HepG2 (cell line): ENCODE results near the gene TMEM9B. TPM values are rescaled to one million over a fixed set of nuclear protein-coding genes. Genes with fewer than 3 reads are reported as not detected.

Source experiments
- ATAC-seq: fragments of 200-7000 bp; cut with Tn5 transposase; 3 replicates; pipeline ENCODE4 v1.9.1; 2020; ENCODE audit warnings: mild to moderate bottlenecking, moderate library complexity
- BruUV-seq: library from RNA; stranded (reverse); fragments of 400-500 nt; replicated peaks from 2 replicates; lab custom pipeline; 2021; lab: Mats Ljungman, UMichigan
- CTCF ChIA-PET: fragments of 300-600 bp; formaldehyde crosslinking; extraction: SDS; loops from one replicate; lab custom pipeline; 2021; ENCODE audit warnings: low total read pairs, inconsistent platforms, low intra/inter-chr PET ratio; lab: Yijun Ruan, JAX
- POLR2A ChIA-PET: fragments of 350-600 bp; sonication (Branson Sonifier 250); formaldehyde crosslinking; loops from one replicate; lab custom pipeline; 2020; ENCODE audit warnings: antibody characterized with exemption, inconsistent platforms; lab: Yijun Ruan, JAX
- DNase-seq: peaks from one replicate; pipeline ENCODE4 v3.0.0-alpha.2; 2015; ENCODE audit warnings: low spot score
- FAIRE-seq: peaks from 3 replicates; lab custom pipeline; 2011; peaks lifted over from hg19 to GRCh38; lab: Jason Lieb, UNC
- H2AFZ ChIP-seq: one replicate; pipeline ENCODE4 v1.6.1; 2011; ENCODE audit warnings: low read length, inconsistent platforms
- H3K27ac ChIP-seq: fragments of 300-600 bp; 3 replicates; pipeline ENCODE4 v1.8.0; 2011; ENCODE audit warnings: mixed run types, mild to moderate bottlenecking, mixed read lengths, low read length, inconsistent platforms; ENCODE audit not compliant: insufficient read depth; ENCODE audit errors: extremely low read length
- H3K27me3 ChIP-seq, 2 experiments: fragments of 200-600 bp in 1 of 2; 2 replicates in 1 of 2; 3 replicates in 1 of 2; pipeline versions ENCODE4 v1.6.0 to v1.8.0; 2011; ENCODE audit warnings: low read length in 2 of 2, mild to moderate bottlenecking in 2 of 2, moderate library complexity in 2 of 2, inconsistent platforms in 1 of 2; ENCODE audit not compliant: insufficient read depth in 2 of 2, control insufficient read depth in 1 of 2
- H3K36me3 ChIP-seq, 2 experiments: fragments of 200-600 bp in 1 of 2; replicated peaks in 1 of 2; 2 replicates in 1 of 2; 3 replicates in 1 of 2; pipeline versions ENCODE4 v1.5.1 to v1.8.0; 2011; ENCODE audit warnings: low read length in 2 of 2, inconsistent platforms in 1 of 2; ENCODE audit not compliant: insufficient read depth in 2 of 2, control insufficient read depth in 1 of 2
- H3K4me1 ChIP-seq: 2 replicates; pipeline ENCODE4 v1.5.1; 2012; ENCODE audit warnings: low read length, inconsistent platforms; ENCODE audit not compliant: insufficient read depth
- H3K4me2 ChIP-seq: 2 replicates; pipeline ENCODE4 v1.6.0; 2011; ENCODE audit warnings: low read depth, low read length, inconsistent platforms
- H3K4me3 ChIP-seq, 3 experiments: fragments of 200-600 bp in 1 of 3; sonication (generic), shearing (Covaris generic) in 1 of 3; replicated peaks in 1 of 3; 2 replicates each; pipeline ENCODE4 v1.5.1; 2011 to 2016; ENCODE audit warnings: low read length in 3 of 3, inconsistent platforms in 2 of 3, low read depth in 2 of 3, mild to moderate bottlenecking in 2 of 3, control low read depth in 1 of 3, mixed read lengths in 1 of 3; ENCODE audit not compliant: insufficient read depth in 1 of 3
- H3K79me2 ChIP-seq: one replicate; pipeline ENCODE4 v1.6.1; 2011; ENCODE audit warnings: low read length, inconsistent platforms; ENCODE audit not compliant: insufficient read depth
- H3K9ac ChIP-seq: 2 replicates; pipeline ENCODE4 v1.6.0; 2011; ENCODE audit warnings: mild to moderate bottlenecking, low read depth, low read length, inconsistent platforms; ENCODE audit not compliant: insufficient read depth
- H3K9me3 ChIP-seq: 2 replicates; pipeline ENCODE4 v1.5.1; 2012; ENCODE audit warnings: mild to moderate bottlenecking, low read length
- H4K20me1 ChIP-seq: 2 replicates; pipeline ENCODE4 v1.6.0; 2011; ENCODE audit warnings: inconsistent platforms, mild to moderate bottlenecking, low read length, moderate library complexity; ENCODE audit not compliant: insufficient read depth
- HOXA9 ChIP-seq: sonication (generic); formaldehyde crosslinking; IDR thresholded peaks from 2 replicates; pipeline ENCODE4 v1.8.1; 2022; ENCODE audit warnings: missing genetic modification reagents, mild to moderate bottlenecking, moderate library complexity, borderline replicate concordance
- JUN ChIP-seq: sonication (generic); formaldehyde crosslinking; IDR thresholded peaks from 2 replicates; pipeline ENCODE4 v1.4.0; 2020; ENCODE audit warnings: mild to moderate bottlenecking, missing genetic modification reagents
- NPAS2 ChIP-seq: sonication (generic); formaldehyde crosslinking; IDR thresholded peaks from 2 replicates; pipeline ENCODE4 v1.8.0; 2022; ENCODE audit warnings: mild to moderate bottlenecking, missing genetic modification reagents, borderline replicate concordance
- PRDM10 ChIP-seq: sonication (generic); formaldehyde crosslinking; IDR thresholded peaks from 2 replicates; pipeline ENCODE4 v1.4.0; 2020; ENCODE audit warnings: low read depth, missing genetic modification reagents
- PTBP1 ChIP-seq: fragments of 200-400 bp; formaldehyde crosslinking; IDR thresholded peaks from 2 replicates; pipeline ENCODE4 v1.6.1; 2018; ENCODE audit warnings: low read length, low read depth; ENCODE audit not compliant: poor library complexity, severe bottlenecking
- RBFOX2 ChIP-seq: fragments of 200-400 bp; formaldehyde crosslinking; IDR thresholded peaks from 2 replicates; pipeline ENCODE4 v1.6.1; 2017; ENCODE audit warnings: low read depth, mild to moderate bottlenecking, low read length
- REPIN1 ChIP-seq: sonication (generic); formaldehyde crosslinking; IDR thresholded peaks from 2 replicates; pipeline ENCODE4 v1.8.0; 2022; ENCODE audit warnings: missing genetic modification reagents, low read depth, mild to moderate bottlenecking, borderline replicate concordance
- SMAD3 ChIP-seq: sonication (generic); formaldehyde crosslinking; IDR thresholded peaks from 2 replicates; pipeline ENCODE4 v1.4.0; 2020; ENCODE audit warnings: missing genetic modification reagents
- ZBED4 ChIP-seq: sonication (generic); formaldehyde crosslinking; IDR thresholded peaks from 2 replicates; pipeline ENCODE4 v1.4.0; 2020; ENCODE audit warnings: missing genetic modification reagents, borderline replicate concordance
- ZFP37 ChIP-seq: sonication (generic); formaldehyde crosslinking; IDR thresholded peaks from 2 replicates; pipeline ENCODE4 v1.4.0; 2020; ENCODE audit warnings: missing genetic modification reagents, borderline replicate concordance
- ZMYM3 ChIP-seq: sonication (generic); formaldehyde crosslinking; IDR thresholded peaks from 2 replicates; pipeline ENCODE4 v1.5.1; 2020; ENCODE audit warnings: mild to moderate bottlenecking, missing genetic modification reagents
- ZNF333 ChIP-seq: sonication (generic); formaldehyde crosslinking; IDR thresholded peaks from 2 replicates; pipeline ENCODE4 v1.4.0; 2020; ENCODE audit warnings: mild to moderate bottlenecking, missing genetic modification reagents, borderline replicate concordance
- WGBS: methylation state at CpG from one replicate; pipeline ENCODE4 v1.1.6; 2017; ENCODE audit warnings: low lambda C conversion rate; 5-methylcytosine and 5-hydroxymethylcytosine counted together
- in situ Hi-C: cut with HindIII; loops from 2 replicates; pipeline ENCODE4 v1.10.0; 2017; ENCODE audit warnings: low pct_unique_long_range_greater_than_20kb; ENCODE audit not compliant: extremely low pct_ligation_motif_present
- intact Hi-C: fragments of 100-400 bp; cut with micrococcal nuclease; formaldehyde crosslinking; loops from one replicate; pipeline ENCODE4 v1.10.0; 2022; ENCODE audit not compliant: unreplicated experiment
- polyA plus RNA-seq, 8 experiments: library from polyadenylated mRNA; depleted of rRNA in 3 of 8; stranded (reverse) in 7 of 8; unstranded in 1 of 8; fragments of >200 nt; fragmentation: Illumina TruSeq in 4 of 8; extraction: Trizol in 4 of 8; gene quantifications; 2 replicates each; pipeline versions ENCODE4 v1.2.1 to v1.2.3, GENCODE V29; 2011 to 2016; ENCODE audit warnings: low read depth in 4 of 8, missing spikeins in 1 of 8, mixed read lengths in 1 of 8; ENCODE audit not compliant: insufficient read depth in 1 of 8
- total RNA-seq, 5 experiments: library from RNA; depleted of rRNA; stranded (reverse); fragments of >200 nt; fragmentation: Illumina TruSeq; extraction: Trizol; gene quantifications; 2 replicates each; pipeline ENCODE4 v1.2.3, GENCODE V29; 2016; ENCODE audit warnings: low read depth in 1 of 5

Gene TMEM9B
- total and polyA plus RNA-seq, 2 of the 13 experiments (the other 11 are each of a cell fraction or from before 2014, with no cell fraction given): 12.4 to 20.8 TPM

- ChIA-PET CTCF (no interaction called here), POLR2A (no interaction called here)
- H3K4me3 ChIP-seq: no peak overlapping the region
- H3K9ac ChIP-seq: no peak overlapping the region
- in situ Hi-C loops (loop anchor here (25.0 kb wide), 1 partner anchor 286 kb away; the partner anchor contains the start of genes RPL27A and TRIM66), intact Hi-C loops (no loop called here)
- H3K9me3 ChIP-seq: no peaks in the 10 kb centered on the region
- DNase-seq (no peak), ATAC-seq (no peak), FAIRE-seq (no peak)
- H3K27ac ChIP-seq: no peak overlapping the region
- no peak overlapping the region for H3K4me2 ChIP-seq
- no peaks in the 10 kb centered on the region for H3K79me2 ChIP-seq
- no peaks in the 10 kb centered on the region for H3K4me1 ChIP-seq
- H3K36me3 ChIP-seq: no peaks in the 10 kb centered on the region
- no peak overlapping the region for H2AFZ ChIP-seq
- H3K27me3 ChIP-seq: no peaks in the 10 kb centered on the region
- BruUV-seq: no TSS peak
- WGBS: 68% methylated on average over 3 of the region's 3 CpGs
- H4K20me1 ChIP-seq: no peaks in the 10 kb centered on the region
- TF ChIP-seq ZBED4 (CRISPR knock-in tag) (no peak), PRDM10 (CRISPR knock-in tag) (no peak), ZFP37 (CRISPR knock-in tag) (no peak), HOXA9 (CRISPR knock-in tag) (no peak), ZMYM3 (no peak), NPAS2 (CRISPR knock-in tag) (no peak), JUN (no peak), RBFOX2 (no peak), REPIN1 (CRISPR knock-in tag) (no peak), SMAD3 (no peak), ZNF333 (CRISPR knock-in tag) (no peak), PTBP1 (no peak)
Measured at GRCh38 chr11:8973121-8973520, 8.9 kb upstream of the TMEM9B start.
